Measurements from ENCODE around the gene CFAP92.
A peak's percentile ranks its signal among the peaks of the same experiment; 100 is the strongest.

The CFAP92 gene

DNA sequence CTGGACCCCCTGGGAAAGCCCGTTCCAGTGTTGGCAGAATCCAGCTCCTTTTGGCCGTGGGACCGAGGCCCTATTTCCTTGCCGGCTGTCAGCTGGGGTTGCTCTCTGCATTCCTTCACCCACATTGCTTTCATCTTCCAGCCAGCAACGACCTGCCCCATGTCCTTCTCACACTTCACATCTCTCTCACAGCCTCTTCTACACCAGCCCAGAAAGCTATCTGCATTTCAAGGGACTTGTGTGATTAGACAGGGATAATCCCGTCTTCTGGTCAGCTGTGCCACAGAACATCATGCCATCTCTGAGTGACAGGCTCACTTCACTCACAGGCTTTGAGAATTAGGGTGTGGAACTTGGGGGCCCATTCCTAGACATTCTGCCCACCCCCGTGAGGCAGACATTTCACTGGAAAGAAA, 23.6 kb upstream of the CFAP92 start:
- H3K4me3 ChIP-seq (ENCODE audit: low read depth, low read length) = no peak overlapping the region
- no peak overlapping the region for H3K27ac ChIP-seq (ENCODE audit: extremely low read depth, low read depth, low read length)
- H3K4me1 ChIP-seq (ENCODE audit: control insufficient read depth, insufficient read depth, low read length) = no peaks in the 10 kb centered on the region
- H3K9me3 ChIP-seq (ENCODE audit: control insufficient read depth, insufficient read depth, low read depth, low read length) = no peaks in the 10 kb centered on the region
- CTCF ChIA-PET = interaction anchor here (1.9 to 3.5 kb wide), 2 partner anchors 10 to 47 kb away, joined by 16 to 22 read pairs; no protein-coding TSS in a partner anchor
- POLR2A ChIA-PET = no interaction called here
- no peaks in the 10 kb centered on the region for H3K36me3 ChIP-seq (ENCODE audit: control insufficient read depth in 2 of 2, insufficient read depth in 1 of 2, low read length in 2 of 2)
- TF ChIP-seq, protein P1, sequence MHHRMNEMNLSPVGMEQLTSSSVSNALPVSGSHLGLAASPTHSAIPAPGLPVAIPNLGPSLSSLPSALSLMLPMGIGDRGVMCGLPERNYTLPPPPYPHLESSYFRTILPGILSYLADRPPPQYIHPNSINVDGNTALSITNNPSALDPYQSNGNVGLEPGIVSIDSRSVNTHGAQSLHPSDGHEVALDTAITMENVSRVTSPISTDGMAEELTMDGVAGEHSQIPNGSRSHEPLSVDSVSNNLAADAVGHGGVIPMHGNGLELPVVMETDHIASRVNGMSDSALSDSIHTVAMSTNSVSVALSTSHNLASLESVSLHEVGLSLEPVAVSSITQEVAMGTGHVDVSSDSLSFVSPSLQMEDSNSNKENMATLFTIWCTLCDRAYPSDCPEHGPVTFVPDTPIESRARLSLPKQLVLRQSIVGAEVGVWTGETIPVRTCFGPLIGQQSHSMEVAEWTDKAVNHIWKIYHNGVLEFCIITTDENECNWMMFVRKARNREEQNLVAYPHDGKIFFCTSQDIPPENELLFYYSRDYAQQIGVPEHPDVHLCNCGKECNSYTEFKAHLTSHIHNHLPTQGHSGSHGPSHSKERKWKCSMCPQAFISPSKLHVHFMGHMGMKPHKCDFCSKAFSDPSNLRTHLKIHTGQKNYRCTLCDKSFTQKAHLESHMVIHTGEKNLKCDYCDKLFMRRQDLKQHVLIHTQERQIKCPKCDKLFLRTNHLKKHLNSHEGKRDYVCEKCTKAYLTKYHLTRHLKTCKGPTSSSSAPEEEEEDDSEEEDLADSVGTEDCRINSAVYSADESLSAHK (tag by site-specific recombination; IDR thresholded peaks at IDR 0.05) = no peak
- no peak for TF ChIP-seq SCRT2 (tag by site-specific recombination; IDR thresholded peaks at IDR 0.05)
- TF ChIP-seq RBAK (tag by site-specific recombination; IDR thresholded peaks at IDR 0.05) = no peak
- TF ChIP-seq ZNF785 (tag by site-specific recombination; IDR thresholded peaks at IDR 0.05) = no peak
- no peak for TF ChIP-seq ZNF202 (tag by site-specific recombination; IDR thresholded peaks at IDR 0.05; ENCODE audit: borderline replicate concordance)
- TF ChIP-seq ZNF76 (tag by site-specific recombination; IDR thresholded peaks at IDR 0.05; ENCODE audit: borderline replicate concordance, low read depth) = no peak

DNA sequence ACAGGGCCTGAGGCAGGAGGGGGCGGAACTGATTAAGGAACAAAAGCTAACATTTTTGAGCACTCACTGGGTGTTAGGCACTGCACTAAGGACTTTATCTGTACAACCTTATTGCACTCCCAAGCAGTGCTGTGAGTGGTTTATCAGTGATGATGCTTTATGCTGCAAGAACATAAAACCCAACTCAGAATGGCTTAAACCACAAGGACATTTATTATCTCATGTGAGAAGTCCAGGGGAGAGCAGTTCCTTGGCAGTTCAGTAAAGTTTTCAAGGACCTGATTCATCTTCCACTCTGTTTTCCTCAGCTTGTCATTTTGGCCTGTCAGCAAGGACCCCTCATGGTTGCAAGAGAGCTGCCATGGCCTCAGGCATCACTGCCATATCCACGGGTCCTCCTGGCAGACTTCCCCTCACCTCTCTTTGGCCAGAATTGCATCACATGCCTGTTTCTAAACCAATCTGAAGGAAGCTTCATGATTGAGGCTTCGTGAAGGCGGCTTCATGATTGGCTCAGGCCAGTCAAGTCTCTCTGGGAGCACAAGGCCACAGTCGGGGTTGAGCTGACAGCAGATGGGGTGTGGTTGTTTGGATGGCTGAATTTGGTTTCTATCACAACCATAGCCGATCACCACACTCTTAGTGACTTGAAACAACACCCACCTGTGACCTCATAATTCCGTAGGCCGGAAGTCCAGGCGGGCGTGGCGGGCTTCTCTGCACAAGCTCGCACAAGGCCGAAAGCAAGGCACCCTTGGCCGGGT, 23.0 kb upstream of the CFAP92 start:
- H3K36me3 ChIP-seq (ENCODE audit: control insufficient read depth in 2 of 2, insufficient read depth in 1 of 2, low read length in 2 of 2) = no peaks in the 10 kb centered on the region
- H3K9me3 ChIP-seq (ENCODE audit: control insufficient read depth, insufficient read depth, low read depth, low read length) = no peaks in the 10 kb centered on the region
- TF ChIP-seq ZNF560 (tag by site-specific recombination; IDR thresholded peaks at IDR 0.05; ENCODE audit: borderline replicate concordance) (no peak), ZNF701 (tag by site-specific recombination; IDR thresholded peaks at IDR 0.05) (no peak), ZNF843 (tag by site-specific recombination; IDR thresholded peaks at IDR 0.05) (no peak), ZBTB1 (tag by site-specific recombination; IDR thresholded peaks at IDR 0.05) (no peak), ZNF155 (tag by site-specific recombination; IDR thresholded peaks at IDR 0.05) (no peak), ZNF2 (tag by site-specific recombination; IDR thresholded peaks at IDR 0.05) (no peak)
- ChIA-PET CTCF (interaction anchor here (1.9 to 3.5 kb wide), 2 partner anchors 10 to 46 kb away, joined by 16 to 22 read pairs; no protein-coding TSS in a partner anchor), POLR2A (interaction anchor here (0.6 kb wide), 1 partner anchor 232 kb away, joined by 3 read pairs; the partner anchor contains the start of gene COPG1)
- H3K4me3 ChIP-seq (ENCODE audit: low read depth, low read length) = no peak overlapping the region
- H3K4me1 ChIP-seq (ENCODE audit: control insufficient read depth, insufficient read depth, low read length) = no peaks in the 10 kb centered on the region
- no peak overlapping the region for H3K27ac ChIP-seq (ENCODE audit: extremely low read depth, low read depth, low read length)

DNA sequence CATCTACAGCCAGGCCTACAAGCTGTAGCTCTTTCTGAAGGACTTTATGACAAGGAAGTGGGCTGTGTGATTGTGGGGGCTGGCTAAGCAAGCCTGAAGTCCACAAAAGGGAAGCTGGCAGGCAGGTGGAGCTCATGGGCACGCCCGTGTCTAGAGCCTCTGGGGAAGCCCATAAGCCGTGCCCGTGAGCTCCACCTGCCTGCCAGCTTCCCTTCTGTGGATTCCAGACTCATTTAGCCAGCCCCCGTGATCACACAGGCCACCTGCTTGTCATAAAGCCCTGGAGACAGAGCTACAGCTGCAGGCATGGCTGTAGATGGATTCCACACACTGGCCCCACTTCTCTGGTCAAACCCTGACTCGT, 22.5 kb upstream of the CFAP92 start:
- POLR2A ChIA-PET = interaction anchor here (0.6 to 0.7 kb wide), 2 partner anchors 103 to 233 kb away, joined by 3 read pairs; partner anchors contain the start of gene COPG1
- Histone ChIP-seq H3K4me3 (ENCODE audit: low read depth, low read length) (no peak overlapping the region), H3K9me3 (ENCODE audit: control insufficient read depth, insufficient read depth, low read depth, low read length) (no peaks in the 10 kb centered on the region), H3K36me3 (ENCODE audit: control insufficient read depth in 2 of 2, insufficient read depth in 1 of 2, low read length in 2 of 2) (no peaks in the 10 kb centered on the region), H3K4me1 (ENCODE audit: control insufficient read depth, insufficient read depth, low read length) (no peaks in the 10 kb centered on the region), H3K27ac (ENCODE audit: extremely low read depth, low read depth, low read length) (no peak overlapping the region)
- TF ChIP-seq, protein P2, sequence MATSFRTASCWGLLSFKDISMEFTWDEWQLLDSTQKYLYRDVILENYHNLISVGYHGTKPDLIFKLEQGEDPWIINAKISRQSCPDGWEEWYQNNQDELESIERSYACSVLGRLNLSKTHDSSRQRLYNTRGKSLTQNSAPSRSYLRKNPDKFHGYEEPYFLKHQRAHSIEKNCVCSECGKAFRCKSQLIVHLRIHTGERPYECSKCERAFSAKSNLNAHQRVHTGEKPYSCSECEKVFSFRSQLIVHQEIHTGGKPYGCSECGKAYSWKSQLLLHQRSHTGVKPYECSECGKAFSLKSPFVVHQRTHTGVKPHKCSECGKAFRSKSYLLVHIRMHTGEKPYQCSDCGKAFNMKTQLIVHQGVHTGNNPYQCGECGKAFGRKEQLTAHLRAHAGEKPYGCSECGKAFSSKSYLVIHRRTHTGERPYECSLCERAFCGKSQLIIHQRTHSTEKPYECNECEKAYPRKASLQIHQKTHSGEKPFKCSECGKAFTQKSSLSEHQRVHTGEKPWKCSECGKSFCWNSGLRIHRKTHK (tag by site-specific recombination; IDR thresholded peaks at IDR 0.05) = no peak
- TF ChIP-seq, protein P3, sequence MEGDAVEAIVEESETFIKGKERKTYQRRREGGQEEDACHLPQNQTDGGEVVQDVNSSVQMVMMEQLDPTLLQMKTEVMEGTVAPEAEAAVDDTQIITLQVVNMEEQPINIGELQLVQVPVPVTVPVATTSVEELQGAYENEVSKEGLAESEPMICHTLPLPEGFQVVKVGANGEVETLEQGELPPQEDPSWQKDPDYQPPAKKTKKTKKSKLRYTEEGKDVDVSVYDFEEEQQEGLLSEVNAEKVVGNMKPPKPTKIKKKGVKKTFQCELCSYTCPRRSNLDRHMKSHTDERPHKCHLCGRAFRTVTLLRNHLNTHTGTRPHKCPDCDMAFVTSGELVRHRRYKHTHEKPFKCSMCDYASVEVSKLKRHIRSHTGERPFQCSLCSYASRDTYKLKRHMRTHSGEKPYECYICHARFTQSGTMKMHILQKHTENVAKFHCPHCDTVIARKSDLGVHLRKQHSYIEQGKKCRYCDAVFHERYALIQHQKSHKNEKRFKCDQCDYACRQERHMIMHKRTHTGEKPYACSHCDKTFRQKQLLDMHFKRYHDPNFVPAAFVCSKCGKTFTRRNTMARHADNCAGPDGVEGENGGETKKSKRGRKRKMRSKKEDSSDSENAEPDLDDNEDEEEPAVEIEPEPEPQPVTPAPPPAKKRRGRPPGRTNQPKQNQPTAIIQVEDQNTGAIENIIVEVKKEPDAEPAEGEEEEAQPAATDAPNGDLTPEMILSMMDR (tag by site-specific recombination; IDR thresholded peaks at IDR 0.05) = peak; percentile 10; the same call in 1 of the 2 replicates
- no peak for TF ChIP-seq ZBTB17 (tag by site-specific recombination; IDR thresholded peaks at IDR 0.05)
- no peak for TF ChIP-seq ZNF23 (tag by site-specific recombination; IDR thresholded peaks at IDR 0.05; ENCODE audit: borderline replicate concordance)
- no peak for TF ChIP-seq PRDM1 (tag by site-specific recombination; IDR thresholded peaks at IDR 0.05)
- no peak for TF ChIP-seq HOXA7 (CRISPR knock-in tag; IDR thresholded peaks at IDR 0.05; ENCODE audit: borderline replicate concordance)
- TF ChIP-seq KLF8 (tag by site-specific recombination; IDR thresholded peaks at IDR 0.05) = no peak
- TF ChIP-seq EGR2 (tag by site-specific recombination; IDR thresholded peaks at IDR 0.05; ENCODE audit: low read depth) = 0 out of 2 replicates have a peak, but pooled peaks have one; percentile 17
- TF ChIP-seq, protein P4, sequence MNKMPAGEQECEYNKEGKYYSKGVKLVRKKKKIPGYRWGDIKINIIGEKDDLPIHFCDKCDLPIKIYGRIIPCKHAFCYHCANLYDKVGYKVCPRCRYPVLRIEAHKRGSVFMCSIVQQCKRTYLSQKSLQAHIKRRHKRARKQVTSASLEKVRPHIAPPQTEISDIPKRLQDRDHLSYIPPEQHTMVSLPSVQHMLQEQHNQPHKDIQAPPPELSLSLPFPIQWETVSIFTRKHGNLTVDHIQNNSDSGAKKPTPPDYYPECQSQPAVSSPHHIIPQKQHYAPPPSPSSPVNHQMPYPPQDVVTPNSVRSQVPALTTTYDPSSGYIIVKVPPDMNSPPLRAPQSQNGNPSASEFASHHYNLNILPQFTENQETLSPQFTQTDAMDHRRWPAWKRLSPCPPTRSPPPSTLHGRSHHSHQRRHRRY (tag by site-specific recombination; IDR thresholded peaks at IDR 0.05) = no peak
- TF ChIP-seq ZNF791 (tag by site-specific recombination; IDR thresholded peaks at IDR 0.05) = no peak
- no peak for TF ChIP-seq BCL11B (tag by site-specific recombination; IDR thresholded peaks at IDR 0.05; ENCODE audit: low read depth)
- no peak for TF ChIP-seq OVOL3 (tag by site-specific recombination; IDR thresholded peaks at IDR 0.05)
- no peak for TF ChIP-seq ZNF843 (tag by site-specific recombination; IDR thresholded peaks at IDR 0.05)
- no peak for TF ChIP-seq ZNF114 (tag by site-specific recombination; IDR thresholded peaks at IDR 0.05)
- CTCF ChIA-PET = interaction anchor here (0.8 to 3.5 kb wide), 4 partner anchors 11 to 46 kb away, joined by 3 to 22 read pairs (median 10); no protein-coding TSS in a partner anchor
